Measurements from ENCODE around the gene SDK2.

Gene SDK2

GRCh38 chr17:73633736-73634135 is 10.5 kb downstream of the SDK2 start:
- Histone ChIP-seq H3K4me3 (replicated peaks; ENCODE audit: insufficient read depth, low read length) (no peak overlapping the region), H3K27me3 (ENCODE audit: insufficient read depth, poor library complexity, severe bottlenecking) (no peaks in the 10 kb centered on the region), H3K27ac (replicated peaks) (no peak overlapping the region)
- DNase-seq (ENCODE audit: low read depth in 1 of 2, low spot score in 1 of 2), result no peak
- TF ChIP-seq POLR2AphosphoS5 (IDR thresholded peaks at IDR 0.05; ENCODE audit: low read depth) (no peak), CTCF (IDR thresholded peaks at IDR 0.05; ENCODE audit: insufficient read depth, low read length) (no peak), GABPA (IDR thresholded peaks at IDR 0.05; ENCODE audit: low read depth) (no peak), SPI1 (IDR thresholded peaks at IDR 0.05; ENCODE audit: borderline replicate concordance, low read depth) (no peak)

- H3K27ac ChIP-seq (replicated peaks), result no peak overlapping the region
- H3K27me3 ChIP-seq (ENCODE audit: insufficient read depth, poor library complexity, severe bottlenecking), result no peaks in the 10 kb centered on the region
- no peak for DNase-seq (ENCODE audit: low read depth in 1 of 2, low spot score in 1 of 2)
- no peak overlapping the region for H3K4me3 ChIP-seq (replicated peaks; ENCODE audit: insufficient read depth, low read length)
- no peak for TF ChIP-seq CTCF (IDR thresholded peaks at IDR 0.05; ENCODE audit: insufficient read depth, low read length)
- TF ChIP-seq POLR2AphosphoS5 (IDR thresholded peaks at IDR 0.05; ENCODE audit: low read depth), result no peak
- no peak for TF ChIP-seq REST (IDR thresholded peaks at IDR 0.05; ENCODE audit: insufficient replicate concordance, low read depth)
- no peak for TF ChIP-seq SPI1 (IDR thresholded peaks at IDR 0.05; ENCODE audit: borderline replicate concordance, low read depth)
- no peak for TF ChIP-seq GABPA (IDR thresholded peaks at IDR 0.05; ENCODE audit: low read depth)
These were observed 11.7 kb downstream of the SDK2 start for GRCh38 chr17:73632513-73632912.

- TF ChIP-seq SPI1 (IDR thresholded peaks at IDR 0.05; ENCODE audit: borderline replicate concordance, low read depth) (peak; percentile 91), CTCF (IDR thresholded peaks at IDR 0.05; ENCODE audit: insufficient read depth, low read length) (no peak), GABPA (IDR thresholded peaks at IDR 0.05; ENCODE audit: low read depth) (no peak), REST (IDR thresholded peaks at IDR 0.05; ENCODE audit: insufficient replicate concordance, low read depth) (peak; percentile 52), POLR2AphosphoS5 (IDR thresholded peaks at IDR 0.05; ENCODE audit: low read depth) (no peak)
- peak in 1 of 2 experiments; percentile 69 for DNase-seq (ENCODE audit: low read depth in 1 of 2, low spot score in 1 of 2)
- Histone ChIP-seq H3K4me3 (replicated peaks; ENCODE audit: insufficient read depth, low read length) (no peak overlapping the region), H3K27ac (replicated peaks) (no peak overlapping the region), H3K27me3 (ENCODE audit: insufficient read depth, poor library complexity, severe bottlenecking) (no peaks in the 10 kb centered on the region)
These were observed 13.2 kb downstream of the SDK2 start for GRCh38 chr17:73630965-73631595.

GRCh38 chr17:73630531-73630930 is 13.7 kb downstream of the SDK2 start:
- Histone ChIP-seq H3K27me3 (ENCODE audit: insufficient read depth, poor library complexity, severe bottlenecking) (no peaks in the 10 kb centered on the region), H3K27ac (replicated peaks) (no peak overlapping the region), H3K4me3 (replicated peaks; ENCODE audit: insufficient read depth, low read length) (no peak overlapping the region)
- no peak for DNase-seq (ENCODE audit: low read depth in 1 of 2, low spot score in 1 of 2)
- TF ChIP-seq REST (IDR thresholded peaks at IDR 0.05; ENCODE audit: insufficient replicate concordance, low read depth) (no peak), GABPA (IDR thresholded peaks at IDR 0.05; ENCODE audit: low read depth) (no peak), CTCF (IDR thresholded peaks at IDR 0.05; ENCODE audit: insufficient read depth, low read length) (no peak), POLR2AphosphoS5 (IDR thresholded peaks at IDR 0.05; ENCODE audit: low read depth) (no peak), SPI1 (IDR thresholded peaks at IDR 0.05; ENCODE audit: borderline replicate concordance, low read depth) (no peak)
